Measurements from ENCODE around the gene SCGB1D4.

Gene SCGB1D4

GRCh38 chr11:62273789-62274275 lies 25.0 kb downstream of the SCGB1D4 start (continued):
- TF ChIP-seq ZNF830 (tag by site-specific recombination; IDR thresholded peaks at IDR 0.05; ENCODE audit: low read depth) (no peak), GFI1B (tag by site-specific recombination; IDR thresholded peaks at IDR 0.05) (no peak), ZNF335 (tag by site-specific recombination; conservative IDR thresholded peaks at IDR 0.05) (no peak)

DNA sequence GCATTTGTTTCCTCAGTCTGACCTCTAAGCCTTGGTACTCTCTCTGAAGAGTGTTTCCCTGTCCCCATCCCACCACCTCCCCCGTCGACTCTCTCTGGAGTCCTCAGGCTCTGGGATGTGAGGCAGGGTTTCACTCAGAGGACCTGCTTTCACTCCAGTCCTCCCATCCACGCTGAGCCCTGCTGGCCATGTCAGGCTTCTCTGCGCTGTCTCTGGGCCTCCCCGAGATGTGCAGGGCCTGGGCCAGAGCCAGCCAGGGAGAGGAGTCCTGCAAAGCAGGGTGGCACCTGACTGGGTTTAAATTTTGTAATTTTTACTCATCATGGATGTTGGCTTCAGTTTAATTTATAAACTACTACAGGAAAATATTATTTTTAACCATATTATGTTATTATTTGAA lies 25.6 kb downstream of the SCGB1D4 start:
- Histone ChIP-seq H3K4me1 (ENCODE audit: control insufficient read depth, insufficient read depth, low read length) (no peaks in the 10 kb centered on the region), H3K36me3 (ENCODE audit: control insufficient read depth in 2 of 2, insufficient read depth in 1 of 2, low read length in 2 of 2) (no peaks in the 10 kb centered on the region), H3K9me3 (ENCODE audit: control insufficient read depth, insufficient read depth, low read depth, low read length) (no peaks in the 10 kb centered on the region), H3K4me3 (ENCODE audit: low read depth, low read length) (no peak overlapping the region), H3K27ac (ENCODE audit: extremely low read depth, low read depth, low read length) (no peak overlapping the region)
- CTCF ChIA-PET: no interaction called here
- no peak for TF ChIP-seq ZNF292 (tag by site-specific recombination; IDR thresholded peaks at IDR 0.05; ENCODE audit: borderline replicate concordance, low read depth)
- no peak for TF ChIP-seq ZSCAN16 (tag by site-specific recombination; IDR thresholded peaks at IDR 0.05)
- TF ChIP-seq ZNF341 (tag by site-specific recombination; IDR thresholded peaks at IDR 0.05; ENCODE audit: low read depth): no peak
- no peak for TF ChIP-seq ZNF155 (tag by site-specific recombination; IDR thresholded peaks at IDR 0.05)
- TF ChIP-seq ZNF600 (tag by site-specific recombination; IDR thresholded peaks at IDR 0.05): no peak
- no peak for TF ChIP-seq ZNF426 (tag by site-specific recombination; IDR thresholded peaks at IDR 0.05)
- TF ChIP-seq ZNF555 (tag by site-specific recombination; conservative IDR thresholded peaks at IDR 0.05): no peak
- no peak for TF ChIP-seq ZNF274 (IDR thresholded peaks at IDR 0.05; ENCODE audit: low read length)
- no peak for TF ChIP-seq ZNF274 (tag by site-specific recombination; IDR thresholded peaks at IDR 0.05; ENCODE audit: borderline replicate concordance)
- TF ChIP-seq, protein P1, sequence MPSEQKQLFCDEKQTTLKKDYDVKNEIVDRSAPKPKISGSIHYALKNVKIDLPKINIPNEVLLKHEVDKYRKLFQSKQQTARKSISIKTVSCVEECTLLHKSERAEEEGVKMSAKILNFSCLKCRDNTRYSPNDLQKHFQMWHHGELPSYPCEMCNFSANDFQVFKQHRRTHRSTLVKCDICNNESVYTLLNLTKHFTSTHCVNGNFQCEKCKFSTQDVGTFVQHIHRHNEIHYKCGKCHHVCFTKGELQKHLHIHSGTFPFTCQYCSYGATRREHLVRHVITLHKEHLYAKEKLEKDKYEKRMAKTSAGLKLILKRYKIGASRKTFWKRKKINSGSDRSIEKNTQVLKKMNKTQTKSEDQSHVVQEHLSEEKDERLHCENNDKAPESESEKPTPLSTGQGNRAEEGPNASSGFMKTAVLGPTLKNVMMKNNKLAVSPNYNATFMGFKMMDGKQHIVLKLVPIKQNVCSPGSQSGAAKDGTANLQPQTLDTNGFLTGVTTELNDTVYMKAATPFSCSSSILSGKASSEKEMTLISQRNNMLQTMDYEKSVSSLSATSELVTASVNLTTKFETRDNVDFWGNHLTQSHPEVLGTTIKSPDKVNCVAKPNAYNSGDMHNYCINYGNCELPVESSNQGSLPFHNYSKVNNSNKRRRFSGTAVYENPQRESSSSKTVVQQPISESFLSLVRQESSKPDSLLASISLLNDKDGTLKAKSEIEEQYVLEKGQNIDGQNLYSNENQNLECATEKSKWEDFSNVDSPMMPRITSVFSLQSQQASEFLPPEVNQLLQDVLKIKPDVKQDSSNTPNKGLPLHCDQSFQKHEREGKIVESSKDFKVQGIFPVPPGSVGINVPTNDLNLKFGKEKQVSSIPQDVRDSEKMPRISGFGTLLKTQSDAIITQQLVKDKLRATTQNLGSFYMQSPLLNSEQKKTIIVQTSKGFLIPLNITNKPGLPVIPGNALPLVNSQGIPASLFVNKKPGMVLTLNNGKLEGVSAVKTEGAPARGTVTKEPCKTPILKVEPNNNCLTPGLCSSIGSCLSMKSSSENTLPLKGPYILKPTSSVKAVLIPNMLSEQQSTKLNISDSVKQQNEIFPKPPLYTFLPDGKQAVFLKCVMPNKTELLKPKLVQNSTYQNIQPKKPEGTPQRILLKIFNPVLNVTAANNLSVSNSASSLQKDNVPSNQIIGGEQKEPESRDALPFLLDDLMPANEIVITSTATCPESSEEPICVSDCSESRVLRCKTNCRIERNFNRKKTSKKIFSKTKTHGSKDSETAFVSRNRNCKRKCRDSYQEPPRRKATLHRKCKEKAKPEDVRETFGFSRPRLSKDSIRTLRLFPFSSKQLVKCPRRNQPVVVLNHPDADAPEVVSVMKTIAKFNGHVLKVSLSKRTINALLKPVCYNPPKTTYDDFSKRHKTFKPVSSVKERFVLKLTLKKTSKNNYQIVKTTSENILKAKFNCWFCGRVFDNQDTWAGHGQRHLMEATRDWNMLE (tag by site-specific recombination; conservative IDR thresholded peaks at IDR 0.05; ENCODE audit: low read depth): no peak
- no peak for TF ChIP-seq ZNF707 (tag by site-specific recombination; IDR thresholded peaks at IDR 0.05)
- no peak for TF ChIP-seq ZNF654 (tag by site-specific recombination; IDR thresholded peaks at IDR 0.05; ENCODE audit: low read depth)
- no peak for TF ChIP-seq MYNN (tag by site-specific recombination; IDR thresholded peaks at IDR 0.05; ENCODE audit: borderline replicate concordance)
- no peak for TF ChIP-seq ZNF571 (tag by site-specific recombination; IDR thresholded peaks at IDR 0.05)
- no peak for TF ChIP-seq ZNF747 (tag by site-specific recombination; IDR thresholded peaks at IDR 0.05)
- no peak for TF ChIP-seq ZNF677 (tag by site-specific recombination; IDR thresholded peaks at IDR 0.05)
- POLR2A ChIA-PET: no interaction called here

- Histone ChIP-seq H3K4me1 (ENCODE audit: control insufficient read depth, insufficient read depth, low read length) (no peaks in the 10 kb centered on the region), H3K36me3 (ENCODE audit: control insufficient read depth in 2 of 2, insufficient read depth in 1 of 2, low read length in 2 of 2) (no peaks in the 10 kb centered on the region), H3K9me3 (ENCODE audit: control insufficient read depth, insufficient read depth, low read depth, low read length) (no peaks in the 10 kb centered on the region), H3K4me3 (ENCODE audit: low read depth, low read length) (no peak within 1 kb of the TSS), H3K27ac (ENCODE audit: extremely low read depth, low read depth, low read length) (no peak within 1 kb of the TSS)
- ChIA-PET CTCF (interaction anchor here (1.2 kb wide), 1 partner anchor 21 kb away, joined by 3 read pairs; no protein-coding TSS in a partner anchor), POLR2A (no interaction called here)
- TF ChIP-seq, protein P2, sequence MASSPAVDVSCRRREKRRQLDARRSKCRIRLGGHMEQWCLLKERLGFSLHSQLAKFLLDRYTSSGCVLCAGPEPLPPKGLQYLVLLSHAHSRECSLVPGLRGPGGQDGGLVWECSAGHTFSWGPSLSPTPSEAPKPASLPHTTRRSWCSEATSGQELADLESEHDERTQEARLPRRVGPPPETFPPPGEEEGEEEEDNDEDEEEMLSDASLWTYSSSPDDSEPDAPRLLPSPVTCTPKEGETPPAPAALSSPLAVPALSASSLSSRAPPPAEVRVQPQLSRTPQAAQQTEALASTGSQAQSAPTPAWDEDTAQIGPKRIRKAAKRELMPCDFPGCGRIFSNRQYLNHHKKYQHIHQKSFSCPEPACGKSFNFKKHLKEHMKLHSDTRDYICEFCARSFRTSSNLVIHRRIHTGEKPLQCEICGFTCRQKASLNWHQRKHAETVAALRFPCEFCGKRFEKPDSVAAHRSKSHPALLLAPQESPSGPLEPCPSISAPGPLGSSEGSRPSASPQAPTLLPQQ (tag by site-specific recombination; IDR thresholded peaks at IDR 0.05): no peak
- TF ChIP-seq PRDM10 (tag by site-specific recombination; IDR thresholded peaks at IDR 0.05) (no peak), ZNF561 (tag by site-specific recombination; IDR thresholded peaks at IDR 0.05; ENCODE audit: borderline replicate concordance) (no peak), ZSCAN30 (tag by site-specific recombination; IDR thresholded peaks at IDR 0.05) (no peak)
These were observed 29.1 kb downstream of the SCGB1D4 start, which contains the start of gene SCGB2A2 for GRCh38 chr11:62269654-62270278. Gene SCGB2A2, plus strand, starts transcription at chr11:62270158. Its CDS starts 59 bp downstream, at chr11:62270217.
